ENCODE results near the gene TMEM135. TPM values are rescaled to one million over a fixed set of nuclear protein-coding genes. Genes with fewer than 3 reads are reported as not detected.

Gene TMEM135
- total RNA-seq, 4 donors from 2014 or later, result 19.8 to 52.6 (median 38.9) TPM

GRCh38 chr11:87331273-87331672 is 293.5 kb downstream of the TMEM135 start:
- TF ChIP-seq CTCF (IDR thresholded peaks at IDR 0.05), result no peak
- ATAC-seq (ENCODE audit: low FRiP score) (no peak), DNase-seq (ENCODE audit: low spot score) (no peak)

GRCh38 chr11:87338046-87338639 is 300.4 kb downstream of the TMEM135 start:
- ATAC-seq (ENCODE audit: low FRiP score) (no peak), DNase-seq (ENCODE audit: low spot score) (no peak)
- TF ChIP-seq CTCF (IDR thresholded peaks at IDR 0.05), result no peak

- no peak for ATAC-seq (ENCODE audit: low FRiP score)
- DNase-seq (ENCODE audit: low spot score), result no peak
- no peak for TF ChIP-seq CTCF (IDR thresholded peaks at IDR 0.05)
Measured at GRCh38 chr11:87339416-87339815, 301.7 kb downstream of the TMEM135 start.

GRCh38 chr11:87347441-87347840 is 309.7 kb downstream of the TMEM135 start:
- no peak for TF ChIP-seq CTCF (IDR thresholded peaks at IDR 0.05)
- DNase-seq (ENCODE audit: low spot score) (no peak), ATAC-seq (ENCODE audit: low FRiP score) (no peak)

- ATAC-seq (ENCODE audit: low FRiP score) (no peak), DNase-seq (ENCODE audit: low spot score) (no peak)
- TF ChIP-seq CTCF (IDR thresholded peaks at IDR 0.05), result no peak
Measured at GRCh38 chr11:87347854-87348253, 310.1 kb downstream of the TMEM135 start.

- no peak for TF ChIP-seq CTCF (IDR thresholded peaks at IDR 0.05)
- no peak for ATAC-seq (ENCODE audit: low FRiP score)
- no peak for DNase-seq (ENCODE audit: low spot score)
Measured at GRCh38 chr11:87351676-87352075, 313.9 kb downstream of the TMEM135 start.

All from omental fat pad (tissue), 4 donors.